Lung (tissue), 12 donors: ENCODE measurements around the gene SF3B5. TPM values are rescaled to one million over a fixed set of nuclear protein-coding genes. Genes with fewer than 3 reads are reported as not detected.

Experiments
- ATAC-seq: fragments of 200-7000 bp; cut with Tn5 transposase; one replicate; pipeline ENCODE4 v1.9.1; 2020; ENCODE audit warnings: moderate number of reproducible peaks; ENCODE audit not compliant: insufficient read depth, low FRiP score
- DNase-seq, 3 donors: peaks; one replicate each; pipeline ENCODE4 v3.0.0-alpha.2; 2013 to 2017
- H3K27ac ChIP-seq, 2 donors: one replicate each; pipeline ENCODE4 v1.5.1; 2013; ENCODE audit warnings: mild to moderate bottlenecking in 2 of 2, moderate library complexity in 2 of 2, control low read depth in 1 of 2, inconsistent platforms in 1 of 2, low read depth in 1 of 2, low read length in 1 of 2
- H3K27me3 ChIP-seq, 3 donors: one replicate each; pipeline ENCODE4 v1.5.1; 2013; ENCODE audit warnings: low read length in 2 of 3; ENCODE audit not compliant: control insufficient read depth in 3 of 3, insufficient read depth in 3 of 3
- H3K36me3 ChIP-seq, 4 donors: one replicate each; pipeline ENCODE4 v1.5.1; 2013; ENCODE audit warnings: low read length in 4 of 4, mild to moderate bottlenecking in 1 of 4, moderate library complexity in 1 of 4; ENCODE audit not compliant: control insufficient read depth in 4 of 4, insufficient read depth in 4 of 4
- H3K4me1 ChIP-seq, 5 donors: one replicate each; pipeline ENCODE4 v1.5.1; 2013; ENCODE audit warnings: low read length in 5 of 5, mild to moderate bottlenecking in 2 of 5, moderate library complexity in 1 of 5; ENCODE audit not compliant: control insufficient read depth in 5 of 5, insufficient read depth in 5 of 5
- H3K4me3 ChIP-seq: one replicate; pipeline ENCODE4 v1.5.1; 2013; ENCODE audit warnings: mild to moderate bottlenecking, control low read depth, moderate library complexity
- H3K9ac ChIP-seq, 2 donors: one replicate each; pipeline ENCODE4 v1.5.1; 2013; ENCODE audit warnings: low read length in 2 of 2, control low read depth in 1 of 2; ENCODE audit not compliant: insufficient read depth in 1 of 2
- H3K9me3 ChIP-seq, 4 donors: one replicate each; pipeline ENCODE4 v1.5.1; 2013; ENCODE audit warnings: low read length in 3 of 4, mild to moderate bottlenecking in 1 of 4, moderate library complexity in 1 of 4; ENCODE audit not compliant: control insufficient read depth in 4 of 4, insufficient read depth in 3 of 4
- WGBS, 2 donors: extraction: QIAGEN DNeasy Blood & Tissue Kit; methylation state at CpG; one replicate each; pipeline ENCODE4 v1.1.7; 2013; 5-methylcytosine and 5-hydroxymethylcytosine counted together
- polyA plus RNA-seq, 2 donors: library from polyadenylated mRNA; stranded (reverse); fragments of 200-250 nt; gene quantifications; one replicate each; pipeline ENCODE4 v1.2.1, GENCODE V29; 2013
- total RNA-seq, 2 donors: library from RNA; depleted of rRNA in 1 of 2; stranded (reverse); fragments of >200 nt in 1 of 2; gene quantifications; one replicate each; pipeline ENCODE4 v1.2.1, GENCODE V29; 2014 to 2021
- TF ChIP-seq, protein P1 (sequence below): IDR thresholded peaks from 2 replicates; pipeline ENCODE4 v1.5.1; 2012; ENCODE audit warnings: mild to moderate bottlenecking; ENCODE audit errors: control extremely low read depth, extremely low read depth
- donor health status: control.
- donor health status: control.
- donor health status: Bipolar disorder and iron deficiency.
- donor health status: healthy.
- donor health status: DM: yes; HTN: yes; CAD: no.

The SF3B5 gene
- total and polyA plus RNA-seq, 4 donors: 36.3 to 251 (median 162) TPM

DNA sequence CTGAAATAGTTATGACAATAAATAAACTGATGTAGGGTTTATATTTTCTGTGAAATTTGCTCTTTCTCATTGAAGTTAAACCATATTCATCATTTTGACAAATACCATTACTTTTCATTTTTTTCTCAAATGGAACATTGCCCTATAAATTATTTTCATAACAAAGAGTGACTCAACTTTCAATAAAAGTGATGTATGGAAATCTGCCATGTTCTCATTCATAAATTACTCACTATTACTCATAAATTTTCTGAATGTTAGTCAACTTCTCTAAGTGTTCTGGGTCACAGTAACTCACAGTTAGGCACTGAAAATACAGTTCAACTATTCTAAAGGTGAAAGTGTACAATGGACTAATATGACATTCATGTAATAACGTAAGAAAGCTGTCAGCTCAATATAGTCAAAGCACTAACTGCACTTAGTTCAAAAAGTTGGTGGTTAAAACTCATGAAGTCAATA, 35.9 kb upstream of the SF3B5 start:
- no peaks in the 10 kb centered on the region for H3K4me1 ChIP-seq
- no peak for ATAC-seq
- H3K9me3 ChIP-seq: peaks cover 0 to 1% (median 0%) of the 10 kb centered on the region in 4 donors
- no peak overlapping the region for H3K27ac ChIP-seq
- H3K4me3 ChIP-seq: no peak overlapping the region
- no peak for DNase-seq
- H3K27me3 ChIP-seq: no peaks in the 10 kb centered on the region
- WGBS, 2 donors: 84 to 97% methylated on average over 1 of the region's 1 CpG
- TF ChIP-seq, protein P1, sequence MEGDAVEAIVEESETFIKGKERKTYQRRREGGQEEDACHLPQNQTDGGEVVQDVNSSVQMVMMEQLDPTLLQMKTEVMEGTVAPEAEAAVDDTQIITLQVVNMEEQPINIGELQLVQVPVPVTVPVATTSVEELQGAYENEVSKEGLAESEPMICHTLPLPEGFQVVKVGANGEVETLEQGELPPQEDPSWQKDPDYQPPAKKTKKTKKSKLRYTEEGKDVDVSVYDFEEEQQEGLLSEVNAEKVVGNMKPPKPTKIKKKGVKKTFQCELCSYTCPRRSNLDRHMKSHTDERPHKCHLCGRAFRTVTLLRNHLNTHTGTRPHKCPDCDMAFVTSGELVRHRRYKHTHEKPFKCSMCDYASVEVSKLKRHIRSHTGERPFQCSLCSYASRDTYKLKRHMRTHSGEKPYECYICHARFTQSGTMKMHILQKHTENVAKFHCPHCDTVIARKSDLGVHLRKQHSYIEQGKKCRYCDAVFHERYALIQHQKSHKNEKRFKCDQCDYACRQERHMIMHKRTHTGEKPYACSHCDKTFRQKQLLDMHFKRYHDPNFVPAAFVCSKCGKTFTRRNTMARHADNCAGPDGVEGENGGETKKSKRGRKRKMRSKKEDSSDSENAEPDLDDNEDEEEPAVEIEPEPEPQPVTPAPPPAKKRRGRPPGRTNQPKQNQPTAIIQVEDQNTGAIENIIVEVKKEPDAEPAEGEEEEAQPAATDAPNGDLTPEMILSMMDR: no peak
- no peaks in the 10 kb centered on the region for H3K36me3 ChIP-seq
- H3K9ac ChIP-seq: no peak overlapping the region

DNA sequence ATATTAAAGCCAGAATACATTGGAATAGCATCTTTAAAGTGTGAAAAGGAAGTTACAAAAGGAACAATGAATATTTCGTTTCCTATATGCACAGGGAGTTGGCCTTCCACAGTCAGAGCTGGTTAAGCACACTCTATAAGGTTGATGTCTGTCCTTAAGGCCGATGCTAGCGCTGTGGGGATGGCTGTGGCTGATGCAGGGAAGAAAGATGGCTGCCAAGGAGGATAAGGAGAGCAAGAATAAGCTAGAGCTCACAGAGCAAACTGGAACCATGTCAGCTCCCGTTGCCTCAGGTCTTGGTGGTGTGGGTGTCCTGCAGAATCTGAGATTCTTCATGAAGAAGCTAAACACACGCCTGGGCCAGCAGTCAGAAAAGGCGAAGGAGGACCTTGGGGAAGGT, 34.1 kb upstream of the SF3B5 start:
- no peaks in the 10 kb centered on the region for H3K4me1 ChIP-seq
- no peaks in the 10 kb centered on the region for H3K36me3 ChIP-seq
- no peaks in the 10 kb centered on the region for H3K27me3 ChIP-seq
- ATAC-seq (no peak), DNase-seq (no peak)
- TF ChIP-seq, protein P1: no peak
- H3K9ac ChIP-seq: no peak overlapping the region
- H3K4me3 ChIP-seq: no peak overlapping the region
- H3K27ac ChIP-seq: no peak overlapping the region
- WGBS, 2 donors: 75 to 86% methylated on average over 6 of the region's 6 CpGs
- peaks cover 0 to 1% (median 0%) of the 10 kb centered on the region in 4 donors for H3K9me3 ChIP-seq

DNA sequence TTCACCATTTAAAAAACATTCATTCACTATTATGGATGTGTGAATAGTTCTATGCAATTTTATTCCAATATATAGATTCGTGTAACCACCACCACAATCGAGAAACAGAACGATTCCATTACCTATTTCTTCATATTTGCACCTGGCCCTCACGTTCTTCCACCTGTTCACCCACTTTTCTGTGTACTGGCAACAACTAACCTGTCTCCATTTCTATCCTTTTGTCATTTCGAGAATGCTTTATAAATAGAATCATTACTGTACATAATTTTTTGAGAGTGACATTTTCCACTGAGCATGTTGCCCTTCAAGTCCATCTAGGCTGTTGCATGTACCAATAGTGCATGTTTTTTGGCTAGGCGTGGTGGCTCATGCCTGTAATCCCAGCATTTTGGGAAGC, 31.7 kb upstream of the SF3B5 start:
- DNase-seq (no peak), ATAC-seq (no peak)
- Histone ChIP-seq H3K27me3 (no peaks in the 10 kb centered on the region), H3K27ac (no peak overlapping the region), H3K4me3 (no peak overlapping the region), H3K9me3 (peaks cover 0 to 1% (median 0%) of the 10 kb centered on the region in 4 donors), H3K36me3 (no peaks in the 10 kb centered on the region), H3K9ac (no peak overlapping the region), H3K4me1 (no peaks in the 10 kb centered on the region)
- 91 to 93% methylated on average over 6 of the region's 6 CpGs for WGBS, 2 donors
- TF ChIP-seq, protein P1: no peak

DNA sequence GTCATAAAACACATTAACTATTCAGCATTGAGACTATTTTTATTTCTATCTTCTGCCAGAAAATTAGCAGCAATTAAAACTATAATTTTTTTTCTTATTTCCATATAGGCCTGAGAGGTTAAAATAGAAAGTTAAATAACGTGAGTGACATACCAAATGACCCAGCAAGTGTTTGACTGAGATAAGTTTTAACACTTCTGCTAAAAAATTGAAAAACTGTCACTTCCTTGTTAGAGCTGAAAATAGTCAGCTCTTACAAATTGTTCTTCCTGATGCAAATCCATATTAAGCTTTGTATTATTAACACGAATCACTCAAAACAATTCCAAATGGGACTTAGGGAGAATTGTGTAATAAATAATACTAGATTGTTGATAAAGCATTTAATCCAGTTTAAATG, 28.5 kb upstream of the SF3B5 start:
- TF ChIP-seq, protein P1: no peak
- H3K4me1 ChIP-seq: no peaks in the 10 kb centered on the region
- no peak overlapping the region for H3K27ac ChIP-seq
- no peaks in the 10 kb centered on the region for H3K27me3 ChIP-seq
- ATAC-seq (no peak), DNase-seq (no peak)
- H3K4me3 ChIP-seq: no peak overlapping the region
- no peaks in the 10 kb centered on the region for H3K36me3 ChIP-seq
- H3K9ac ChIP-seq: no peak overlapping the region
- H3K9me3 ChIP-seq: no peaks in the 10 kb centered on the region
- 16 to 37% methylated on average over 2 of the region's 2 CpGs for WGBS, 2 donors
